K562 (cell line): Measurements from ENCODE around the gene CSAD. TPM values are rescaled to one million over a fixed set of nuclear protein-coding genes. Genes with fewer than 3 reads are reported as not detected.

ENCODE experiments used
- EWSR1 ChIP-seq: fragments of 450-650 bp; IDR thresholded peaks from 2 replicates; pipeline ENCODE4 v1.6.1; 2018; ENCODE audit warnings: borderline replicate concordance, mild to moderate bottlenecking, low read depth, moderate library complexity; ENCODE audit not compliant: partially characterized antibody
- HDAC2 ChIP-seq: fragments of 450-650 bp; IDR thresholded peaks from 2 replicates; pipeline ENCODE4 v1.6.1; 2016; ENCODE audit warnings: mild to moderate bottlenecking
- HLTF ChIP-seq: fragments of 450-650 bp; IDR thresholded peaks from 2 replicates; pipeline ENCODE4 v1.6.1; 2016
- MTA3 ChIP-seq: fragments of 450-650 bp; formaldehyde crosslinking; IDR thresholded peaks from 2 replicates; pipeline ENCODE4 v1.6.1; 2017; ENCODE audit warnings: mild to moderate bottlenecking, borderline replicate concordance
- SMARCB1 ChIP-seq: IDR thresholded peaks from 2 replicates; pipeline ENCODE4 v1.6.1; 2011; ENCODE audit warnings: improper control_type of control experiment, low read depth; ENCODE audit not compliant: insufficient read length
- TOE1 ChIP-seq, 2 experiments: fragments of 450-650 bp in 1 of 2; sonication (generic) in 1 of 2; formaldehyde crosslinking in 1 of 2; IDR thresholded peaks; 2 replicates each; pipeline versions ENCODE4 v1.7.1 to v1.8.0; 2016 to 2022; ENCODE audit warnings: borderline replicate concordance in 2 of 2, mild to moderate bottlenecking in 2 of 2, antibody characterized with exemption in 1 of 2, inconsistent platforms in 1 of 2, low read depth in 1 of 2, missing genetic modification reagents in 1 of 2, moderate library complexity in 1 of 2
- ZNF146 ChIP-seq: IDR thresholded peaks from one replicate; pipeline ENCODE4 v1.6.1; 2018; ENCODE audit warnings: missing compliant biosample characterization; ENCODE audit not compliant: unreplicated experiment
- ZNF384 ChIP-seq: IDR thresholded peaks from 2 replicates; pipeline ENCODE4 v1.6.1; 2012; ENCODE audit warnings: low read depth, low read length, improper control_type of control experiment
- ZNF780A ChIP-seq: fragments of 250-450 bp; sonication (Bioruptor Pico); IDR thresholded peaks from 2 replicates; pipeline ENCODE4 v1.5.0; 2021; ENCODE audit warnings: mild to moderate bottlenecking
- polyA plus RNA-seq, 8 experiments: library from polyadenylated mRNA; depleted of rRNA in 4 of 8; stranded (reverse) in 5 of 8; unstranded in 3 of 8; fragments of >200 nt; fragmentation: Nextera tagmentation in 2 of 8; fragmentation: Illumina TruSeq in 1 of 8; extraction: Ambion mirVana in 2 of 8; extraction: Trizol in 1 of 8; gene quantifications; 2 replicates each; pipeline versions ENCODE4 v1.2.1 to v1.2.3, GENCODE V29; 2011 to 2014; ENCODE audit warnings: inconsistent platforms in 1 of 8, missing spikeins in 1 of 8
- total RNA-seq, 7 experiments: library from RNA; depleted of rRNA in 6 of 7; stranded (reverse); fragments of >200 nt in 6 of 7; fragmentation: Illumina TruSeq in 2 of 7; extraction: Trizol in 2 of 7; gene quantifications; 2 replicates each; pipeline versions ENCODE4 v1.2.1 to v1.2.3, GENCODE V29; 2011 to 2021; ENCODE audit warnings: low replicate concordance in 1 of 7
- TF ChIP-seq, protein P1 (sequence below): fragments of 450-650 bp; IDR thresholded peaks from 2 replicates; pipeline ENCODE4 v1.6.1; 2016; ENCODE audit warnings: missing biosample characterization, missing genetic modification characterization
- TF ChIP-seq, protein P2 (sequence below): sonication (generic); formaldehyde crosslinking; IDR thresholded peaks from 2 replicates; pipeline ENCODE4 v1.8.0; 2023; ENCODE audit warnings: mild to moderate bottlenecking, missing genetic modification reagents
- TF ChIP-seq, protein P3 (sequence below): fragments of 150-350 bp; IDR thresholded peaks from 2 replicates; pipeline ENCODE4 v1.6.1; 2014; ENCODE audit warnings: low read depth, mild to moderate bottlenecking, low read length, borderline replicate concordance
- TF ChIP-seq, protein P4 (sequence below): fragments of 200-400 bp; formaldehyde crosslinking; IDR thresholded peaks from 2 replicates; pipeline ENCODE4 v1.6.1; 2017; ENCODE audit warnings: mild to moderate bottlenecking, low read depth, low read length, moderate library complexity

CSAD gene
- total and polyA plus RNA-seq, 9 of the 15 experiments (the other 6 are each of a cell fraction or from before 2014, with no cell fraction given), result 1.8 to 19.6 (median 8.1) TPM

DNA sequence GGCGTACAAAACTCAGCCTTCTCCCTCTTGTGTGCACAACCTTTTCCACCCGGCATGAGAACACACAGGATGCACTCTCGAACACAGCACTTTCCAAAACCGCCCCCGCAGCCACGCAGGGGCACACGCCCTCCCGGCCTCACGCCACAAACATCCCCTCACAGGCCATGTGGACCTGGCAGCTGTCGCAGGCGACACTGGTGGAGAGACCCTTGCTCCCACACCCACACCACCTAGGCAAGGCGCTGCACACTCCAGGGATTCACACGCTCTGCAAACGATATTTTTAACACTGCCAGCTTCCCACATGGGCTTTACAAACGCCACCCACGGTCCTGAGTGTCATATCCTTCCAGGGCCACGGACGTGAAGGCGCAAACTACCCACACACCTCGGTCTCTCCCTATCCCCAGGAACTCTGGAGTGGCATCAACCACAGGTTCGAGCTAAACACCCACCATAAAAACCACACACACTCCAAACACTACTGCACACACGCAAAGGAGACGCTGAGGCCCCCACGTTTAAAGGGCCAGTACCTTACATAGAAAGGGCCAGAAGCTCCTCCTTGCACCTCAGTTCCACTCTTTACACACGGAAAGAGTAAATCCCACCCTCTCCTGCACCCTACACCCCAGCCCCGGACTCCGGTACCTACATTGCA, 38.7 kb upstream of the CSAD start (continued):
- no peak for TF ChIP-seq MTA3
- TF ChIP-seq, protein P1, sequence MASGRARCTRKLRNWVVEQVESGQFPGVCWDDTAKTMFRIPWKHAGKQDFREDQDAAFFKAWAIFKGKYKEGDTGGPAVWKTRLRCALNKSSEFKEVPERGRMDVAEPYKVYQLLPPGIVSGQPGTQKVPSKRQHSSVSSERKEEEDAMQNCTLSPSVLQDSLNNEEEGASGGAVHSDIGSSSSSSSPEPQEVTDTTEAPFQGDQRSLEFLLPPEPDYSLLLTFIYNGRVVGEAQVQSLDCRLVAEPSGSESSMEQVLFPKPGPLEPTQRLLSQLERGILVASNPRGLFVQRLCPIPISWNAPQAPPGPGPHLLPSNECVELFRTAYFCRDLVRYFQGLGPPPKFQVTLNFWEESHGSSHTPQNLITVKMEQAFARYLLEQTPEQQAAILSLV, result no peak
- TF ChIP-seq SMARCB1, result no peak
- TF ChIP-seq ZNF146 (CRISPR knock-in tag), result no peak
- TF ChIP-seq EWSR1, result no peak
- no peak for TF ChIP-seq ZNF780A
- TF ChIP-seq, protein P2, sequence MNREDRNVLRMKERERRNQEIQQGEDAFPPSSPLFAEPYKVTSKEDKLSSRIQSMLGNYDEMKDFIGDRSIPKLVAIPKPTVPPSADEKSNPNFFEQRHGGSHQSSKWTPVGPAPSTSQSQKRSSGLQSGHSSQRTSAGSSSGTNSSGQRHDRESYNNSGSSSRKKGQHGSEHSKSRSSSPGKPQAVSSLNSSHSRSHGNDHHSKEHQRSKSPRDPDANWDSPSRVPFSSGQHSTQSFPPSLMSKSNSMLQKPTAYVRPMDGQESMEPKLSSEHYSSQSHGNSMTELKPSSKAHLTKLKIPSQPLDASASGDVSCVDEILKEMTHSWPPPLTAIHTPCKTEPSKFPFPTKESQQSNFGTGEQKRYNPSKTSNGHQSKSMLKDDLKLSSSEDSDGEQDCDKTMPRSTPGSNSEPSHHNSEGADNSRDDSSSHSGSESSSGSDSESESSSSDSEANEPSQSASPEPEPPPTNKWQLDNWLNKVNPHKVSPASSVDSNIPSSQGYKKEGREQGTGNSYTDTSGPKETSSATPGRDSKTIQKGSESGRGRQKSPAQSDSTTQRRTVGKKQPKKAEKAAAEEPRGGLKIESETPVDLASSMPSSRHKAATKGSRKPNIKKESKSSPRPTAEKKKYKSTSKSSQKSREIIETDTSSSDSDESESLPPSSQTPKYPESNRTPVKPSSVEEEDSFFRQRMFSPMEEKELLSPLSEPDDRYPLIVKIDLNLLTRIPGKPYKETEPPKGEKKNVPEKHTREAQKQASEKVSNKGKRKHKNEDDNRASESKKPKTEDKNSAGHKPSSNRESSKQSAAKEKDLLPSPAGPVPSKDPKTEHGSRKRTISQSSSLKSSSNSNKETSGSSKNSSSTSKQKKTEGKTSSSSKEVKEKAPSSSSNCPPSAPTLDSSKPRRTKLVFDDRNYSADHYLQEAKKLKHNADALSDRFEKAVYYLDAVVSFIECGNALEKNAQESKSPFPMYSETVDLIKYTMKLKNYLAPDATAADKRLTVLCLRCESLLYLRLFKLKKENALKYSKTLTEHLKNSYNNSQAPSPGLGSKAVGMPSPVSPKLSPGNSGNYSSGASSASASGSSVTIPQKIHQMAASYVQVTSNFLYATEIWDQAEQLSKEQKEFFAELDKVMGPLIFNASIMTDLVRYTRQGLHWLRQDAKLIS, result peak; percentile 68; the same call in 1 of the 2 replicates
- TF ChIP-seq ZNF384, result no peak
- TF ChIP-seq, protein P3, sequence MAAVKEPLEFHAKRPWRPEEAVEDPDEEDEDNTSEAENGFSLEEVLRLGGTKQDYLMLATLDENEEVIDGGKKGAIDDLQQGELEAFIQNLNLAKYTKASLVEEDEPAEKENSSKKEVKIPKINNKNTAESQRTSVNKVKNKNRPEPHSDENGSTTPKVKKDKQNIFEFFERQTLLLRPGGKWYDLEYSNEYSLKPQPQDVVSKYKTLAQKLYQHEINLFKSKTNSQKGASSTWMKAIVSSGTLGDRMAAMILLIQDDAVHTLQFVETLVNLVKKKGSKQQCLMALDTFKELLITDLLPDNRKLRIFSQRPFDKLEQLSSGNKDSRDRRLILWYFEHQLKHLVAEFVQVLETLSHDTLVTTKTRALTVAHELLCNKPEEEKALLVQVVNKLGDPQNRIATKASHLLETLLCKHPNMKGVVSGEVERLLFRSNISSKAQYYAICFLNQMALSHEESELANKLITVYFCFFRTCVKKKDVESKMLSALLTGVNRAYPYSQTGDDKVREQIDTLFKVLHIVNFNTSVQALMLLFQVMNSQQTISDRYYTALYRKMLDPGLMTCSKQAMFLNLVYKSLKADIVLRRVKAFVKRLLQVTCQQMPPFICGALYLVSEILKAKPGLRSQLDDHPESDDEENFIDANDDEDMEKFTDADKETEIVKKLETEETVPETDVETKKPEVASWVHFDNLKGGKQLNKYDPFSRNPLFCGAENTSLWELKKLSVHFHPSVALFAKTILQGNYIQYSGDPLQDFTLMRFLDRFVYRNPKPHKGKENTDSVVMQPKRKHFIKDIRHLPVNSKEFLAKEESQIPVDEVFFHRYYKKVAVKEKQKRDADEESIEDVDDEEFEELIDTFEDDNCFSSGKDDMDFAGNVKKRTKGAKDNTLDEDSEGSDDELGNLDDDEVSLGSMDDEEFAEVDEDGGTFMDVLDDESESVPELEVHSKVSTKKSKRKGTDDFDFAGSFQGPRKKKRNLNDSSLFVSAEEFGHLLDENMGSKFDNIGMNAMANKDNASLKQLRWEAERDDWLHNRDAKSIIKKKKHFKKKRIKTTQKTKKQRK, result no peak
- TF ChIP-seq HDAC2, result peak; percentile 42; the same call in 1 of the 2 replicates
- TF ChIP-seq TOE1 (IDR thresholded peaks at IDR 0.05; ENCODE audit: borderline replicate concordance), result peak; percentile 34; the same call in 1 of the 2 replicates
- no peak for TF ChIP-seq TOE1 (CRISPR knock-in tag; IDR thresholded peaks at IDR 0.05; ENCODE audit: borderline replicate concordance, low read depth)
- TF ChIP-seq, protein P4, sequence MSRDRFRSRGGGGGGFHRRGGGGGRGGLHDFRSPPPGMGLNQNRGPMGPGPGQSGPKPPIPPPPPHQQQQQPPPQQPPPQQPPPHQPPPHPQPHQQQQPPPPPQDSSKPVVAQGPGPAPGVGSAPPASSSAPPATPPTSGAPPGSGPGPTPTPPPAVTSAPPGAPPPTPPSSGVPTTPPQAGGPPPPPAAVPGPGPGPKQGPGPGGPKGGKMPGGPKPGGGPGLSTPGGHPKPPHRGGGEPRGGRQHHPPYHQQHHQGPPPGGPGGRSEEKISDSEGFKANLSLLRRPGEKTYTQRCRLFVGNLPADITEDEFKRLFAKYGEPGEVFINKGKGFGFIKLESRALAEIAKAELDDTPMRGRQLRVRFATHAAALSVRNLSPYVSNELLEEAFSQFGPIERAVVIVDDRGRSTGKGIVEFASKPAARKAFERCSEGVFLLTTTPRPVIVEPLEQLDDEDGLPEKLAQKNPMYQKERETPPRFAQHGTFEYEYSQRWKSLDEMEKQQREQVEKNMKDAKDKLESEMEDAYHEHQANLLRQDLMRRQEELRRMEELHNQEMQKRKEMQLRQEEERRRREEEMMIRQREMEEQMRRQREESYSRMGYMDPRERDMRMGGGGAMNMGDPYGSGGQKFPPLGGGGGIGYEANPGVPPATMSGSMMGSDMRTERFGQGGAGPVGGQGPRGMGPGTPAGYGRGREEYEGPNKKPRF, result no peak
- TF ChIP-seq HLTF, result no peak
